Spleen (tissue), 7 donors: ENCODE measurements around the gene TXNDC11.

Source experiments
- POLR2A ChIP-seq, 3 donors: fragments of 450-650 bp; IDR thresholded peaks; one replicate each; pipeline ENCODE4 v1.5.1; 2017; ENCODE audit warnings: antibody characterized with exemption in 3 of 3, mild to moderate bottlenecking in 1 of 3
- TF ChIP-seq, protein P1 (sequence below), 11 experiments: fragments of 200-600 bp in 7 of 11; fragments of 450-650 bp in 4 of 11; sonication (generic) in 4 of 11; IDR thresholded peaks in 8 of 11; conservative IDR thresholded peaks in 3 of 11; 1 replicate in 7 of 11; 2 replicates in 4 of 11; pipeline versions ENCODE4 v1.4.0 to v1.8.0; 2016 to 2021; ENCODE audit warnings: antibody characterized with exemption in 11 of 11, inconsistent platforms in 4 of 11, mild to moderate bottlenecking in 1 of 11
- donor health status: DM: no; HTN: no; CAD: no; lungs with moderate emphysema.
- donor health status: DM: no; HTN: no; CAD: no.
- donor health status: DM: no; HTN: no; CAD: no.

DNA sequence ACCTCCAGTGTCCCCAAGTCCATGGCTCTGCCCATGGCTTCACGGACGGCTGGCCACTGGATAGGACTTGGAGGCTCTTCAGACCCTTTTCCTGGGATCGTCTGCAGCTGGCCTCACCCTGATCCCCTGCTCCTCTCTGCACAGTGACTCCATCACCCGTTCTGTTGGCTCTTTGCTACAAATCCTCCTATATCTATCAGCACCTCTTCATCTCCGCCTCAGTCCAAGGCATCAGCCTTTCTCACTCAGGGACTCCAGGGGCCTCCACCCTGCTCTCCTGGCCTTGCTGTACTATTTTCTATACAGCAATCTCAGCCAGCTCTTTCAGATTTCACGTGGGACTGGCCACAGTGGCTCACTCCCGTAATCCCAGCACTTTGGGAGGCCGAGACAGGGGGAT, 85.1 kb downstream of the TXNDC11 start:
- TF ChIP-seq, protein P1, sequence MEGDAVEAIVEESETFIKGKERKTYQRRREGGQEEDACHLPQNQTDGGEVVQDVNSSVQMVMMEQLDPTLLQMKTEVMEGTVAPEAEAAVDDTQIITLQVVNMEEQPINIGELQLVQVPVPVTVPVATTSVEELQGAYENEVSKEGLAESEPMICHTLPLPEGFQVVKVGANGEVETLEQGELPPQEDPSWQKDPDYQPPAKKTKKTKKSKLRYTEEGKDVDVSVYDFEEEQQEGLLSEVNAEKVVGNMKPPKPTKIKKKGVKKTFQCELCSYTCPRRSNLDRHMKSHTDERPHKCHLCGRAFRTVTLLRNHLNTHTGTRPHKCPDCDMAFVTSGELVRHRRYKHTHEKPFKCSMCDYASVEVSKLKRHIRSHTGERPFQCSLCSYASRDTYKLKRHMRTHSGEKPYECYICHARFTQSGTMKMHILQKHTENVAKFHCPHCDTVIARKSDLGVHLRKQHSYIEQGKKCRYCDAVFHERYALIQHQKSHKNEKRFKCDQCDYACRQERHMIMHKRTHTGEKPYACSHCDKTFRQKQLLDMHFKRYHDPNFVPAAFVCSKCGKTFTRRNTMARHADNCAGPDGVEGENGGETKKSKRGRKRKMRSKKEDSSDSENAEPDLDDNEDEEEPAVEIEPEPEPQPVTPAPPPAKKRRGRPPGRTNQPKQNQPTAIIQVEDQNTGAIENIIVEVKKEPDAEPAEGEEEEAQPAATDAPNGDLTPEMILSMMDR (IDR thresholded peaks at IDR 0.05 in 8 of 11, conservative IDR thresholded peaks at IDR 0.05 in 3 of 11): no peak
- TF ChIP-seq POLR2A (IDR thresholded peaks at IDR 0.05): no peak
